Activated CD4-positive, alpha-beta T cell treated with anti-CD3 and anti-CD28 coated beads, Interleukin-2, amount 50 U/mL, for 4 hours (primary cell): ENCODE results near the gene NEK6.

Experiments used
- DNase-seq, 2 experiments: peaks; one replicate each; pipeline ENCODE4 v3.0.0-alpha.2; 2020

The NEK6 gene

GRCh38 chr9:124388275-124389048 lies 130.7 kb downstream of the NEK6 start:
- no peak for DNase-seq

DNA sequence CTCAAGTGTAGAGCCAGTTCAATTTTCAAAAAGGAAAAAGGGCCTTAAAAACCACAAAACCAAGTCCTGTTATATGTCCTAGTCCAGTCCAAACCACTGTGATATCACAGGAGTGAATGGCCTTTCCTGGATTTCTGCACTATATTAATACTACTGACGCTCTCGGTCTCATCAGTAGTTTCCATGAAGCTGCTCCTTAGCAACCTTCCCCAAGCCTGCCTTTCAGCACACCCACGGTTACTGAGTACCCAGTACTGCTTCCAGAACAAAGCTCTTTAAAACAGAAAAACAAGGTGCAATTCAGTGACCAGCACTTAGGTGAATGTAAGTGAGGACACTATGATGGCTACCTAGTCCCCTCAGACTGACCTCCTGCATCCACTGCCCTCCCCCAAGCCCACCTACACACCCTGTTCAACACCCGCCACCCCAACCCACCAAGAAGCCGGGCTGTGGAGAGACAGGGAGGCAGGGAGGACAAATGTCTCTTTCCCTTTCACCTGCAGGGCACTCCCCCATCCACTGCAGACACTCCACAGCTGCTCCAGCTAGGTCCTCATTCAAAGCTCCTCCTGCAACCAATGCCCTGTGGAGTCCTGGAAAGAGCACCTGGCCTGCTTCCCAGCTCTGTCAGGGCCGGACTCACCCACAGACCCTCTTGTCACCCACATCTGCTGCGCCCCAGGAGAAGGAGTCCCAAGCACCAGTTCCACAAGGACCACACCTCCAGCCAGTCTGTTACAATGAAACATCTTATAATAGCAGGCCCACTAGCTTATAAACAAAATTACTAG lies 131.6 kb downstream of the NEK6 start:
- no peak for DNase-seq

- no peak for DNase-seq
Measured at GRCh38 chr9:124390794-124391658, 133.3 kb downstream of the NEK6 start.

DNA sequence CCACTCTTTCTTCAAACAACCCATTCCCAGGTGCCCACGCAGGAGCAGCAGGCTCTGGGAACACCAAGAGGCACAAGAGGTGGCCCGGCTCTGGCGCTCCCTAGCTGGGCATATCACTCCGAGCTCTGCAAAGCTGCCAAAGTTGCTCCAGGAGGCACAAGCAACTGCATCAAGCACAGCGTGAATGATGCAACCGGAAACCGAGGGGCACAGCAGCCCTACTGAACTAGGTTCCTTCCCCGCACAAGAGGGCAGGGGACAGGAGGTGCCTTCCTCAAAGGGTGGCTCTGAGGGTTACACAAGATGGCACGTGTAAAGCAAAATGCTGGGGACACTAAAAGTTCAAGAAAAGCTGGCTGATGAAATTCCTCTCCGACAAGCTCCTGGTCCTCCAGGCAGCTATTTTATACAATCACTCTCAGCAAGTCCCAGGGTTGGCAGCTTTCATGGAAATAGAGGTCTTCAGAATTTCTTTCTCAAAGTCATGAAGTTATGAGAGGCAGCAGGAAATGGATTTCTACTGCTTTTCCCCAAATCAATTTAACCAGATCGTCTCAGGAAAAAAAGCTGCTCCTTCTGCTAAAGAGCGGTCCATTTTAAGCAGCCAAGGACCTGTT lies 134.6 kb downstream of the NEK6 start:
- DNase-seq = no peak

DNA sequence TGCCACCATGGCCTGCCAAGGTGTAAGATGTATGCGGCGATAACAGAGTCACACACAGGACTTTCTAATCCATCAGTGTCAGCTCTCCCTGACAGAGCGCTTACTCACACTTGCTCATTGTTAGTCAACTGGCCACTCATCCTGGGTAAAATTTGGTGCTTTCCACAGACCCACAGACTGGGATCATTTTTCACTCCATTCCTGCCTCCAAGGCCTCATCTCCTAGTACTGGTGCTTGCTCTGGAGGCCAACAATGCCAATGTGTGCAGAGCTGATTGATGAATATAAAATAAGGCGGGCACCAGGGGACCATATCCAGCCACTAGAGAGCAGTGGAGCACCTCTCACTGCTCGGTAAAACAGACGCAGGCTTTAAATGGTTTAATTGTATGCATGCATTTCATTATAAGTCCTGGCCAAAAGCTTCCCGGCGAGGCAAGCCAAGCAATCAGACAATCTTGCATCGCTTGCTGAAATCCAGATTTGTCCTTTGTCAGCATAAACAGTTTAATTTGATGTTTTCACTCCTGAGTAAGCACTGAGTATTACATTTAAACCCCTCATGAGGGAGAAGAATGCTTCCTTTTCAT lies 135.2 kb downstream of the NEK6 start:
- no peak for DNase-seq

DNA sequence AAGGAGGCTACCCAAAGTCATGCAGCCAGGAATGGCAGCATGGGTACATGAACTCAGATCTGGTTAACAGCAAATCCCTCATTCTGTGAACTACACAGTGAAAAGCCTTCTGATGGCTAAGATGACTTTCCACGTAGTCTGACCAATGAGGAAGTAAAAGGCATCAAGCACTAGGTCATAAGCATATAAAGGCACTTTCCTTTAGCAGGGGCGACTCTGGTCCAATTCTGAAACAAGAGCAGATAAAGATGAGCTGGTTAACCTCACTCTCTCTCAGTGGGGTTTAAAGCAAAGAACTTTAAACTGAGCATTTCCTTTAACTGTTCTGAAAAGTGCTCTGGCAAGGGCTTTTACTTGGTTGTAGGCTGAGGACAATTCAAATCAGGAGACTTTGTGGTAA lies 136.4 kb downstream of the NEK6 start:
- DNase-seq = no peak

GRCh38 chr9:124394596-124394995 lies 136.8 kb downstream of the NEK6 start:
- DNase-seq = no peak

GRCh38 chr9:124395826-124396225 lies 138.1 kb downstream of the NEK6 start:
- no peak for DNase-seq

DNA sequence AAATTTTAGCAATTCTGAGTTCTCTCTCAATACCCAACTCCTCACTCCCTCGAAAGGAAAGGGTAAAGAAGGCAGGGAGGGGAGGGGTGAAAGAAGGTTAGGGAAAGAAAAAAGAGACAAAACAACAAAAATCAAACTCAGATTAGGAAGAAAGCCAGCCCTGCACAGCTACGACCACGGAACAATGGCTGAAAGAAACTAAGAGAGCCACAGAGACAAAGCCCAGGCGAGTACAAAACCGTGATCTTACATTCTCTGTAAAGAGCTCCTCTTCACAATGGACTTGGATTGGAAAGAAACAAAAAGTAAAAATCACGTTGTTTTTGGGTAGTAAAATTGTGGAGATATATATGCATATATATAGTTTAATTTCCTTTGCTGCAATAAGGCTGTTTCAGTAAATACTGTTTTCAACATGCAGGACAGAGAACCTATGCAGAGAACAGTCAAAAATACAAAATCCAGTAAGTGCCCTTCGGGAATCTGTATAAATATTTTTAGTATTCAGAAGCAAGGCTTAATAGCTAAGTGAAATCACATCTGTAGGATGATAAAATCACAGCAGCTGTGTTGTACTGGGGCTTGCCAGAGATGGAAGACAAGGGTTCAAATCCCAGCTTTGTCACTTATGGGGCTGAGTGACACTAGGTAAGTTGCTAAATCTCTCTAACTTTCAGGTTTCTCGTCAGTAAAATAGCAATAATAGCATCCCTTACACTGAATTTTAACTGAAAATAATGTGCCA lies 140.6 kb downstream of the NEK6 start:
- no peak for DNase-seq

DNA sequence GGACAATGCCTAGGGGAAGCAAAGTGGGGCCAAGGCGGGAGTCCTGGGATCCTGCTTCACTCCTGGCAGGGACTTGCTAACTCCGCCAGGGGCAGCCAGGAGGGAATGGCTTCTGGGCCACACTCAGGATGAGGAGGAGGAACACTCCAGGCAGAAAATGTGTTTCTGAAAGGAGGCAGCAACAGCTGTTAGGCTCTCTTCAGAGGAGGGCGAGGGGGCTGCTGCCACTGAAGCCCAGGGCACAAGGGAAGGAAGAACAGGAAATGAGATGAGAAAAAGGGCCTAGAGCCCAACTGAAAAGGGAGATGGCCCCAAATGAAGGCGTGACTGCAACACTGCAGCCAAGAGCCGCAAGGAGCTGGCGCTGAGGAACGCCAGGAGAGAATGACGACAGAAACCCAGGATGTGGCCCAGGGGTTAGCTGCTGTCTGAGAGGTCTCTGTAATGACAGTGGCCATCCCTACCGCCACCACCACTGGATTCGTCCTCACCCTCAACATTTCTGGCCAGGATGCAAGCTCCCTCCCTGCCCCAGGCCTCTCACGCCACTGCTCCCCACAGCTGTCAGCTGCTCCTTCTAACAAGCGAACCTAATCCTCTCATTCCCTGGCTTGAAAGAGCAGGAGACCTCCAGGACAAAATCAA lies 141.7 kb downstream of the NEK6 start:
- no peak for DNase-seq

DNA sequence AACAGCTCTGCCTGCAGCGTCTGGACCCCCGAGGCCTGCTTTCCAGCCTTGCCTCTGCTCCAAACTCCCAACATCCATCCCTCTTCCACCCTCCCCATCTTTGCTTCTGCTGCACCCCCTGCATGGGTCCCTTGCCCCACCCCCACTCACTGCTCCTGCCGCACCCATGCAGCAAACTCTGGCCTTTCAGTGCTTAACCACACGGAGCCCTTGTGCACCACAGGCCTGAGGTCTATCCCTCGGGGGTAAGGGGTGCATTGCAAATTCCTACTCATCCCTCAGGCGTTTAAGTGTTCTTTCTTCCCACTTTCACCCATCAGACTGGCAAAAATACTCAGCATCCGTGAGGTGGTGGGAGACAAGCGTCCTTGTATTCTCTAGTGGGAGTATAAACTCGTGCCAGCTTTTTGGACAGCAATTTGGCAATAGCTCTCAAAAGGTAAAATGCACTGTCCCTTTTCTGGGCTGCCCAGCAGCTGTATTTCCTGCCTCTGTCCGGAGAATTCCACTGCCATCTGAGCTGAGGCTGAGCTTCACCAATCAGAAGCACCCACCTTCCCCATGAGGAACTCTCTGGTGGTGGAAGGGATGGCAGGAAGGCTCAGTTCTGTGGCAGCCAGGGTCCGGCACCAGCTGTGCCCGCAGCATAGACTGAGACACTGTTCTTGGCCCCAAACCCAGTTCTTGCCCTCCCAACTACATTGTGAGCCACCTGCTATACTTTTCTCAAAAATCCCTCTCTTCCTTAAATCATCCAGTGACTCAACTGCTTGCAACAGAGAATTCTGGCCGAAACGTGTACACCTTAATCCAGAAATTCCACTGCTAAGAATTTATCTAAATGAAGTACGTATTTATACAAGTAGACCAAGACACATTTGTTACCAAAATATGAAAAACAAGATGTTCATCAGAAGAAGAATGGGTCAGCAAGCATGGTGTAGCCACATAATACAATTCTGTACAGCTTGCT lies 142.5 kb downstream of the NEK6 start:
- DNase-seq = no peak
